ENCODE data around the gene PARP6. TPM values are rescaled to one million over a fixed set of nuclear protein-coding genes. Genes with fewer than 3 reads are reported as not detected.

Gene PARP6
- total and polyA plus RNA-seq, 9 of the 15 experiments (the other 6 are each of a cell fraction or from before 2014, with no cell fraction given), result 14.8 to 83.2 (median 28.3) TPM

DNA sequence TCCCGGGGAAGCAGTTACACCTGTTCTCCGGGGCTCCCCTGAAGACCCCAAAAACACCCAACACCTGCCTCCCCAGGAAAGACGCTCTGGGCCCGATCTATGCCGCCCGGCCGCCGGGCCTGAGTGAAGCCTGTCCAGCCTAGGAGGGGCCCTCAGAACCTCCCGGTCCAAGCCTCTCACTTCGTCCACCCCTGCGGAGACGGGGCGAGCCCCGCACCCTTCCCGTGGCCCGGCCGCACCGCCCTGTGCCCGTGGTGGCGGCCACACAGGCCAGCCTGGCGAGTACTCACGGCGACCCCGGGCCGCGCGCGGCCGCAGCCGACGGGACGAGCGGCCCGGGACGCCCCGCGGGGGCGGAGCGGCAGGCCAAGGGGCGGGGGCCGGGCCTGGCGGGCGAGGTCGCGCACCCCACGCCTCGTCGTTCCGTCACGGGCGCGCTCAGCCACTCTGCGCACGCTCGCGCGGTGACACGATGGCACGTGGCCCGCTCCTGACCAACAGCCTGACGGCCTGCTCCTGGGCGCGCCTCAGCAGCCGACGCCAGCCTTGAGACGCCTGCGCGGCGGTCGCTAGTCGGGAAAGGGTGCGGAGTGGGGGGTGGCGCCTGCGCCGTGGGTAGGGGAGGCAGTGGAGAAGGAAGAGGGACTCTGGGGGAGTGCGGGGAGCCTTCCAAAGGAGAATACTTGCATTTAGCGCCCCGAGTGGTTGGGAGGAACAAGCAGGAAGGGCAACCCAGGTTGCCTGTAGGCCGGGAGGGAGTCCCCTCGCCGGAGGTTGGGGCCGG, at the start of gene PARP6 (continued):
- TF ChIP-seq, protein P1, sequence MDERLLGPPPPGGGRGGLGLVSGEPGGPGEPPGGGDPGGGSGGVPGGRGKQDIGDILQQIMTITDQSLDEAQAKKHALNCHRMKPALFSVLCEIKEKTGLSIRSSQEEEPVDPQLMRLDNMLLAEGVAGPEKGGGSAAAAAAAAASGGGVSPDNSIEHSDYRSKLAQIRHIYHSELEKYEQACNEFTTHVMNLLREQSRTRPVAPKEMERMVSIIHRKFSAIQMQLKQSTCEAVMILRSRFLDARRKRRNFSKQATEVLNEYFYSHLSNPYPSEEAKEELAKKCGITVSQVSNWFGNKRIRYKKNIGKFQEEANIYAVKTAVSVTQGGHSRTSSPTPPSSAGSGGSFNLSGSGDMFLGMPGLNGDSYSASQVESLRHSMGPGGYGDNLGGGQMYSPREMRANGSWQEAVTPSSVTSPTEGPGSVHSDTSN (CRISPR knock-in tag; IDR thresholded peaks at IDR 0.05; ENCODE audit: low read depth), result no peak
- TF ChIP-seq, protein P1 (tag; conservative IDR thresholded peaks at IDR 0.05; ENCODE audit: low read depth), result no peak
- TF ChIP-seq RBM25 (IDR thresholded peaks at IDR 0.05; ENCODE audit: low read depth, low read length, severe bottlenecking) (peak; percentile 73), TCF7 (IDR thresholded peaks at IDR 0.05; ENCODE audit: borderline replicate concordance) (no peak), HMBOX1 (IDR thresholded peaks at IDR 0.05) (no peak), CHCHD3 (CRISPR knock-in tag; IDR thresholded peaks at IDR 0.05) (no peak), ELF4 (CRISPR knock-in tag; IDR thresholded peaks at IDR 0.05) (no peak), ZNF316 (IDR thresholded peaks at IDR 0.05) (no peak), NR2C2 (CRISPR knock-in tag; IDR thresholded peaks at IDR 0.05) (peak; percentile 74; the same call in 1 of the 2 replicates), NR2C2 (tag; IDR thresholded peaks at IDR 0.05) (peak; percentile 92), DNMT1 (IDR thresholded peaks at IDR 0.05) (no peak), CBFB (CRISPR knock-in tag; IDR thresholded peaks at IDR 0.05) (no peak), ZNF76 (CRISPR knock-in tag; IDR thresholded peaks at IDR 0.05; ENCODE audit: borderline replicate concordance) (no peak; the same call in 1 of the 2 replicates), ZNF274 (IDR thresholded peaks at IDR 0.05; ENCODE audit: borderline replicate concordance, low read depth, low read length) (no peak), MECOM (CRISPR knock-in tag; IDR thresholded peaks at IDR 0.05) (no peak), HDAC1 (IDR thresholded peaks at IDR 0.05) (peak in 1 of 2 experiments; percentile 74; a peak in 2 of 4 replicates), MAFG (tag; conservative IDR thresholded peaks at IDR 0.05) (no peak), ZNF3 (CRISPR knock-in tag; IDR thresholded peaks at IDR 0.05) (no peak), DMBX1 (CRISPR knock-in tag; IDR thresholded peaks at IDR 0.05; ENCODE audit: borderline replicate concordance) (peak; percentile 47; the same call in 1 of the 2 replicates), ERF (CRISPR knock-in tag; IDR thresholded peaks at IDR 0.05) (no peak), KDM1A (IDR thresholded peaks at IDR 0.05) (no peak), THRAP3 (IDR thresholded peaks at IDR 0.05; ENCODE audit: borderline replicate concordance) (no peak), TAF7 (tag; IDR thresholded peaks at IDR 0.05) (no peak), ZKSCAN1 (IDR thresholded peaks at IDR 0.05; ENCODE audit: low read depth, low read length) (peak; percentile 75; the same call in 1 of the 2 replicates), ZNF699 (CRISPR knock-in tag; IDR thresholded peaks at IDR 0.05; ENCODE audit: insufficient replicate concordance) (no peak)
- TF ChIP-seq, protein P2, sequence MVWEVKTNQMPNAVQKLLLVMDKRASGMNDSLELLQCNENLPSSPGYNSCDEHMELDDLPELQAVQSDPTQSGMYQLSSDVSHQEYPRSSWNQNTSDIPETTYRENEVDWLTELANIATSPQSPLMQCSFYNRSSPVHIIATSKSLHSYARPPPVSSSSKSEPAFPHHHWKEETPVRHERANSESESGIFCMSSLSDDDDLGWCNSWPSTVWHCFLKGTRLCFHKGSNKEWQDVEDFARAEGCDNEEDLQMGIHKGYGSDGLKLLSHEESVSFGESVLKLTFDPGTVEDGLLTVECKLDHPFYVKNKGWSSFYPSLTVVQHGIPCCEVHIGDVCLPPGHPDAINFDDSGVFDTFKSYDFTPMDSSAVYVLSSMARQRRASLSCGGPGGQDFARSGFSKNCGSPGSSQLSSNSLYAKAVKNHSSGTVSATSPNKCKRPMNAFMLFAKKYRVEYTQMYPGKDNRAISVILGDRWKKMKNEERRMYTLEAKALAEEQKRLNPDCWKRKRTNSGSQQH (CRISPR knock-in tag; IDR thresholded peaks at IDR 0.05), result 0 out of 2 replicates have a peak, but pooled peaks have one; percentile 13
